Raji (cell line): ENCODE results near the gene BICD2.

Source experiments
- POLR2A ChIP-seq: IDR thresholded peaks from 2 replicates; pipeline ENCODE4 v1.6.1; 2011; ENCODE audit warnings: low read depth, low read length, control low read depth; ENCODE audit not compliant: insufficient read depth

Gene BICD2

DNA sequence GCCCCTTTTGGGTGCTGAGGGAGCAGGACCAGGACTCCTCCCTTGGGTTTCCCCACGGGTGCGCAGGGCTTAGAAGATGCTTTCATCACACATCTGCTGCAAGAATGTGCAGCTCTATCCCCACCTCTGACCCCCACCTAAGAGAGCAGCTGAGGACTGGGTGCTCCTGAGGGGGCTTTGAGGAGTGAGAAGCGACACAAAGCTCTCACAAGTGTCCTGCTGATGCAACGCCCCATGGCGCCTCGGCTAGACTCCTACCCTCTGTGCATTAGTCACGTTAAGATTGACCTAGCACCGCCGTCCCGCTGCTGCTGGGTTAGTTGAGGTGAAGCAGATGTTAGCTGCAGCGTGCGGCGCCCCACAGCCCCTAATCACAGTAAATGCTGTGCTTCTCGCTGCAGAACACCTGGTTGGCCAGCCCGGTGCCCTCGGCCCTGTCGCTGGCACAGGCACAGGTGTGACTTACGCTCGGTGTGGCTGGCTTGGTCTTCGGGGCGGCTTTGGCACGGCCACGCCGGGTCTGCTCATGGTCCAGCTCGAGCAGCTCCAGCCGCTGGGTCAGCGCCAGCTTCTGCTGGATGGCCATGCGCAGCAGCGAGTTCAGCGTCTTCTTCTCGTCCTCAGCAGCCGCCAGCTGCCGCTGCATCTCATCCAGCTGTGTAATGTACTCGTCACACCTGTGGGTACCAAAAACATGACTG lies 49.7 kb downstream of the BICD2 start:
- no peak for TF ChIP-seq POLR2A

DNA sequence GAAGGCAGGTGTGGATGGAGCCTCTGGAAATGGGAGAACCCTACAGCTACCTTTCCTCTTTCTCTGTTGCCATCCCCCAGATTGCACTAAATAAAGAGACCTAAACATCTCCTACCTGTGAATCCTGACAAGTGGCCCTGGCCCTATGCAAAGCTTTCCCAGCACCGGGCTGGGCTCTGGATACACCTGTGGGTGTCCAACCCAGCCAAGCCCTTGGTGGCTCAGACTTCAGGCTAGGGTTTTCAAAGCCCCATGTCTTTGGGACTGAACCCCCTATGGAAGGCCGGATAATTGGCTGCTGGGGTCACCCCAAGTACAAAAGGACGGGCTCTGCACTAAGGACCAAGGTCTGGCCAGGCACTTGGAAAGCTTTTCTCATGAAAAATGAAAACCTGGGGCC lies 50.6 kb downstream of the BICD2 start:
- no peak for TF ChIP-seq POLR2A

DNA sequence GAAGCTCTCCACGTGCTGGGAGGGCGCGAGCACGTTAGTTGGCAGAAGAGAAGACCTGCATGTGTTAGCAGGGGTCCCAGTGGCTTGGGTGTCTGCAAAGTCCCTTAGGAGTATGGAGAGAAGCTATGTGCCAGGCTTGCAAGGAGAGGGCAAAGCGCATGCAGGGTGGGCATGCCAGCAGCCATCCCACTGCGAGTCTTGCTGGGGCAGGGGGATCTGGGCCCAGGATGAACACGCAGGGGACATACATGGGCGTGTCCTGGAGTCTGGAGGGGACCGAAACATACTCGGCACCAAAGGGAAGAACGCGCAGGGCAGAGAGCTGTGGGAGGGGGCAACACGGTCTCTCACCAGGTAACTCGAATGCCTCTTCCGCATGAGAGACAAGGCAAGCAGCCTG lies 51.1 kb downstream of the BICD2 start:
- TF ChIP-seq POLR2A = no peak

DNA sequence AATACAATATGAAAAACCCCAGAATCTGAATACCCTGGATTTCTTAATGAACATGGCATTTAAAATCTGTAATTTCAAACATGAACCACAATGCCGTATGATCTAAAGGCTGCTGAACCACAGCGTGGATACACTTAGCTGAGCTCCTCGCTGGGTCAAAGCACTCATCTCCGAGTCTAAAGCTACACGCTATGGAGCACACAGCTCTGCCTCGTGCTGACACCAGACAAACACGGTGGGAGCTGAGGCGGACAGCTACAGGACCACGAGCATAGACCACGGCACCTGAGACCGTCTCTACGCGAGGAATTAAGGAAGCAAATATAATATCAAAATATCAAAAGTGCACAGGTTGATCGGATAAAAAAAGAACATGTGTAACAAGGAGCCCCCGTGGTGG lies 51.9 kb downstream of the BICD2 start:
- no peak for TF ChIP-seq POLR2A

DNA sequence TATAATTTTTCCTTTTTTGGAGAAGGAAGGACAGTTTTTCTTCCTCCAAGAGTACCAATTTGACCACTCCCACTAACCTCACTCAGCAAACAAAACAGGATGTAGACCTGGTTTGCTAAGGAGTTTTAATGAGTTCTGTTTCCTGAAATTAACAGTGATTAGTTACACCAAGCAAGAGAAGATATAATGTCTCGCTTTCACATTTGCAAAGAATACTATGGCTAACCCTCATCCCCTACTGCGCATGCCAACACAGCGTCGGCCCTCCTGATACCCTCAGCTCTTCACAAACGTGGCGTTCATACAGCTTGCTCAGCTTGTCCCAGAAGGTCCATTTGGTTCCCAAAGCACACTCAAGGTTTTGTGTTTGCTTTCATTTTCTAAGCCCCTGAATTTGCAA lies 52.8 kb downstream of the BICD2 start:
- TF ChIP-seq POLR2A = no peak

DNA sequence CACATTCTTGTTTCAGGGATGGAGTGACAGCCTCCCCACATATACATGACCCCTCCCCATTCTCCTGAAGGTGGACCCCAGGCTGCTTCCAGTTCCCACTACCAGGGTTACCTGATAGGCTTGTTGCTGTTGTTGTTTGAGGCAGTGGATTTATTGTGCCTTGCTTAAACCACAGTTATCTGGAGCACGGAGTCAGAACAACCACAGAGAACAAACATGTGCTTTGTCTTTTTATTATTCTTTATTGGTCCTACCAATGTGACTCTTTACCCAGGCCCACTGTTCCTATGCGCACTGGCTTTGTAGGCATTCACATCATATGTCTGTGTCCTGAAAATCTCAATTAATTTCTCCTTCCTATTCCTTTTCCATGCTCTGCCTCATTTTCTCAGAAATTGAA lies 53.5 kb downstream of the BICD2 start:
- TF ChIP-seq POLR2A = no peak

DNA sequence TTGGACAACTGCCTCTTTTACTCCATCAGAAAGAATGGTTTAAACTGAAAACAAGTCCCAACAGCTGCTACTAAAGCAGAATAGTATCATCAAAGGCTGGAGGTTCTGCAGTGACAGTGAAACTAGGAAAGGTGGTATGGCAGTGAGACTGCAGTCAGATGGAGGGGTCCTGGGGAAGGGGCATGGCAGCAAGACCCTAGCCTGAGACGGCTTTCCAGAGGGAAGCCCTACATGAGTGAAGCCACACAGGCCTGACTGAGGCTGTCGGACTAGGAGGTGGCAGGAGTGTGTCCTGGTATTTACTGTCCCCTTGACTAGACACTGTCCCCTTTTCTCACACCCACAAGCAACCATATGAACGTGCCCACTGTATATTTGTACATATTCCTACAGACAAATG lies 54.3 kb downstream of the BICD2 start:
- TF ChIP-seq POLR2A = no peak

DNA sequence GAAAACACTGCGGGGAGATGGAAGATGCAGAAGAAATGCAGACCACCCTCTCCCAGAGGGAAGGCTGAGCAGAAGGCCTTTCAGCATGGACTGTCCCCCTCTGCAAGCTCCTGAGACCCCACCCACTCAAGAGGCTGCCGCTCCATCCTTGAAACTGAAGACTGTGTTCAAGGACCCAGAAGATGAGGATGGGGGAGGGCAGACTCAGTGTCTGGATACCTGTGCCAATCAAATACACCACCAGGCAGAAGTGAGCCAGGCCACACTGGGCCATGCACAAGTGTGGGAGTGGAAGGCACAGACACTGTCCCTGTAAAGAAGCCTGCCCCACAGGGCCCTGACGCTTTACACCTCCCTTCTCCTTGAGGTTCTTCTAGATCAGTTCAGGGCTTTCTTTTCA lies 54.7 kb downstream of the BICD2 start:
- TF ChIP-seq POLR2A = no peak

DNA sequence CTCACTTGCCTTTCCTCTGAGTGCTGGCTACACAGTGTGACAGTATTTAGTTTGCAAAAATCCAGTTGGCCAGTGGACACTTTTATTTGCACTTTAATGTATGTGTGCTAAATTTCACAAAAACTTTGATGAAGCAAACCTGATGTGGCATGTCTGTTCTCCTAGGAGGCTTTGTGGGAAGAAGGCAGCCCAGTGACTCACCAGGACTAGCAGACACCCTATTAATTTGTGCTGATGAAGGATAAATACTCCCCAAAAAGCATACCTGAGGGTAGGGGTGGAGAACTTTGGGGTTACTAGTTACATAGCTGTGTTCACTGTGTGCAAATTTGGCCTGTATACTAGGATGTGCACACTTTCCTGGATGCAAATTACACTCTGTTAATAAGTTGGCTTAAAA lies 55.4 kb downstream of the BICD2 start:
- TF ChIP-seq POLR2A = no peak

DNA sequence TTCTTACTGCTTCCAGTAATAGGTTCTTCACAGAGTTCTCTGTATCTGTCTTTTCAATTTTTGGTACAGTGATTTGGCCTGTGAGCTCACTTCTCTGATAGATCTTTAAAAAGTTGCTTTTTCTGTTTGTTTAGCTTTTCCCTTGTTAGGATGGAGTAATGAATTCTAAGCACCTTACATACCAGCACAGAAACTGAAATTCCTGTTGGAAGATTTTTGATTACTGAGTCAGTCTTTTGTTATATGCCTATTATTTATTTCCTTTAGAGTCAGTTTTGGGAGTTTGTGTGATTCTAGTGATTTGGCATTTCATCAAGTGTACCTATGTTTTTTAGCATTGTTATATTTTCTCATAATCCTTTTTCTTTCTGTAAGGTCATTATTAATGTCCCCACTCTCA lies 57.1 kb downstream of the BICD2 start:
- no peak for TF ChIP-seq POLR2A

DNA sequence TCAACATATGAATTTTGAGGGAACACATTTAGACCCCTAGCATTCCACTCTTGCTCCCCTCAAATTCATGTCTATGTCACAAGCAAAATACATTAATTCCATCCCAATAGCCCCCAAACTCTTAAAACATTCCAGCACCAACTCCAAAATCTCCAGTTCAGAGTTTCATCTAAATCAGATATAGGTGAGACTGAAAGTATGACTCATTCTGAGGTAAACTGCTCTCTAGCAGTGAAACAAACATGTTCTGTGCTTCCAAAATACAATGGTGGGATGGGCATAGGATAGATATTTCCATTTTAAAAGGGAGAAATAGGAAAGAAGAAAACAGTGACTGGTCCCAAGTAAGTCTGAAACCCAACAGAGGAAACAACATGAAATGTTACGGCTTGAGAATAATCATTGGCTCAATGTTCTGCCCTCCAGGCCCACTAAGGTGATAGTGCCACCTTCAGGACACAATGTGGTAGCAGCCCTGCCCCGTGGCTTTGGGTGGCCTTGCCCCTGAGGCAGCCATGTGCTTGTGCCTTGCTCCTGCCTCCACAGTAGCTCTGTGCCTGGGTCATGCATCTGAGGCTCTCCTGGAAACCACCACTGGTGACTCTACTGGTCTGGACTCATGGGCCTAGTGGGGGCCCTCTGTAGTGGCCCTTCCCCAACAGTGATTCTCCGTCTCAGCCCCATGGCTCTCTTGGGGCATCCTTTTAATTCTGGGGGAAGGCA lies 58.3 kb downstream of the BICD2 start:
- TF ChIP-seq POLR2A = no peak

DNA sequence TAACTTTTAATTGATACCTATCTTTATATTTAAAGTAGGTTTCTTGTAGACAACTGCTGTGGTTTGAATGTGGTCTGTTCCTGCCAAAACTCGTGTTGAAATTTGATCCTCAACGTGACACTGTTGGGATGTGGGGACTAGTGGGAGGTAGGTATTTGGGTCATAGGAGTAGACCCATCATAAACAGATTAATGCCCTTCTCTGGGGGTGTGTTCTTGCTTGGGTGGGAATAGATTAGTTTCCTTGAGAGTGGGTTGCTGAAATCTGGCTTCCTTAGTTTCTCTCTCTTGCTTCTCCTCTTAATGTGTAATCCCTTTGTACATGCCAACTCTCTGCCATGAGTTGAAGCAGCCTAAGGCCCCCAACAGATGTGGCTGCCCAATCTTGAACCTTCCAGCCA lies 60.1 kb downstream of the BICD2 start:
- TF ChIP-seq POLR2A = no peak

DNA sequence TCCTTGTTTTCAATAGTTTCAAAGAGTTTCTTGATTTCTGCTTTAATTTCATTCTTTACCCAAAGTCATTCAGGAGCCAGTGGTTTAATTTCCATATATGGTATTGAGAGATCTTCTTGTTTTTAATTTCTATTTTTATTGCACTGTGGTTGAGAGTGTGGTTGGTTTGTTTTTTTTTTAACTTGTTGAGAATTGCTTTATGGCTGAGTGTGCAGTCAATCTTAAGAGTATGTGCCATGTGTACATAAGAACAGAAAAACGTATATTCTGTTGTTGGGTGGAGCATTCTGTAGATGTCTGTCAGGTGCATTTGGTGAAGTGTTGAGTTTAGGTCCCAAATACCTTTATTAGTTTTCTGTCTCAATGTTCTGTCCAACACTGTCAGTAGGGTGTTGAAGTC lies 68.0 kb downstream of the BICD2 start:
- TF ChIP-seq POLR2A = no peak

DNA sequence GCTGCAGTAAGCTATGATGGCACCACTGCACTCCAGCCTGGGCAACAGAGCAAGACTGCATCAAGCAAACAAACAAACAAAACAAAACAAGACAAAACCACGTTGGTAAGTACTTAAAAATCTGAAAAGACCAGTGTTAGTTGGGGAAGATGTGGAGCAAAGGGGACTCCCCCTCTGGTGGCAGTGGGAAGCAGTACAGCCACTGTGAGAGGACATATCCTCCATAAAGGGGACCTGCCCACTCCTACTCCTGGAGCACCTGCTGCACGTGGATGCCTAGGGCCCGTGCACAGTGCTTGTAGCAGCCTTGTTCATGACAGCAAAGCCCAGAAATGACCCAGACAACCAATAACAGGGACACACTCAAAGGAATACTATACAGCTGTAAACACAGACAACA lies 77.7 kb downstream of the BICD2 start:
- TF ChIP-seq POLR2A = no peak

DNA sequence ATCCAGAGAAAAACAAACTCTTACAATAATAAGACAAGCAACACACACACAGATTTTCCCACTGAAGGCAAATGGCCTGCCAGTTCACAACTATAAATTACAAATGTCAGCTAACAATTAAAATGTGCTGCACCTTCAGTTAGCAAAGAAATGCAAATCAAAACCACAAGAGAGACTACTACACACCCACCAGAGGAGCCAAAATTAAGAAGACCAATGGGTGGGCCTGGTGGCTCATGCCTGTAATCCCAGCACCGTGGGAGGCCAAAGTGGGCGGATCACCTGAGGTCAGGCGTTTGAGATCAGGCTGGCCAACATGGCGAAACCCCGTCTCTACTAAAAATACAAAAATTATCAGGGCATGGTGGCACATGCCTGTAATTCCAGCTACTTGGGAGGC lies 79.6 kb downstream of the BICD2 start:
- TF ChIP-seq POLR2A = no peak

DNA sequence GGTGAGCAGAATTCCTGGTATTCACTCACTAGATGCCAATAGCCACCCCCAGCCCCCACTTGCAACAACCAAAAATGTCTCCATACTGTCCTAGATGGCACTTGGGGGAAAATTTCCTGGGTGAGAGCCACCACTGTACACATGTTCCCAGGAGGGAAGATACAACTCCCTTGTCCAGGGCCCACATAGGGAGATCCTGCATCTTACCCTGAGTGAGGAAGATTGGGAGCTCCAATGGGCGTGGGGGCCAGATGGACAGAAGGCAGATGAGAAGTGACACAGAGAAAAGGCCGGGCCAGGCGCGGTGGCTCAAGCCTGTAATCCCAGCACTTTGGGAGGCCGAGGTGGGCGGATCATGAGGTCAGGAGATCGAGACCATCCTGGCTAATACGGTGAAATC lies 82.4 kb downstream of the BICD2 start:
- no peak for TF ChIP-seq POLR2A
